Putamen (tissue), 1 donor: ENCODE data around the gene ZDHHC7.

Experiments used
- DNase-seq: peaks from one replicate; pipeline ENCODE4 v3.0.0-alpha.2; 2016; ENCODE audit warnings: low spot score

ZDHHC7 gene

DNA sequence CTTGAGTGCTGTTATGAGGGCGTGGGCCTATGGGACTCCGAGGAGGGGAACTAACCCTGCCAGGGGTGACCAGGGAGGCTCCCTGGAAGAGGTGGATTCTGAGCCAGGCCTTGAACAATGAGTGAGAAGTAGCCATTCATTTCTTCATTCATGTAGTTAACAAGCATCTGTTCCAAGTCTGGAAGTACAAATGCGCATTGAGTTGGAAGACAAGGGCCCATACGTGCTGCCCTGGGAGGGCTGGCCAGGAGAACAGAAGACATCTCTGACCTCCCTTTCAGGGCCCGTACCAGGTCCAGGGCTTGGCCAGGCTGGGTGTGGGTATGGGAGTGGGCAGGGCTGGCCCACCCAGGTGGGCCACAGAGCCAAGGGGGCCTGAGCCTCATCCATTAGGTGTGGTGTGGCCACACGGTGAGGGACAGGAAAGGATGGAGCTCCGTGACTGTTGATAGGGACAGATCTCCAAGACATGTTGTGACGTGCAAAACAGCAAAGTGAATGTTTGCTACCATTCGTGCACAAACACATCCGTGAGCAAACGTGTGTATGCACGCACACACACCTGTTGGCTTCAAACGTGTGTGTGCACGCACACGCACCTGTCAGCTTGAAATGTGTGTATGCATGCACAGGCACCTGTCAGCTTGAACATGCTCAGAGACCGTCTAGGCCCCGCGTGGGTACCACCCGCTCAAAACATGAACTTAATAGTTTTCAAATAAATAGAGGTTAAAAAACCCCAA lies 46.8 kb downstream of the ZDHHC7 start:
- no peak for DNase-seq

DNA sequence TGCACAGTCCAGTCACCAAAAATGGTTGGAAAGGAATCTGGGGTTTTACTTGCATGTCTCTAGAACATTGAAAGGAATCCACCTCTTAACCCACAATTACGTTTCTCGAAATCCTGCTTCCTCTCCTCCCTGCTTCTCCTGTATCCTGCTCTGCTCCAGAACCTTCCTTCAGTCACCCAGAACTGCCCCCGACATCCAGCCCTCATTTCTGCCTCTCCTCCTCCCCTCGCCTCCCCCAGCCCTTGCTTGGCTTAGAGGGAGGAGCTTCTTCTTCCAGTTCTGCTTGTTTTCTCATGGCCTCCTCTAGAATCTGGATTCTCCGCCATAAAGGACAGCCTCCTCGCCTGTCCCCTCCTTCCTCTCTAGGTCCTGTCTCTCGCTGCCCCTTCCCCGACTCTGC lies 48.3 kb downstream of the ZDHHC7 start:
- DNase-seq, result no peak

GRCh38 chr16:84960942-84961341 lies 50.4 kb downstream of the ZDHHC7 start:
- DNase-seq, result no peak

GRCh38 chr16:84959784-84960417 lies 51.4 kb downstream of the ZDHHC7 start:
- no peak for DNase-seq

GRCh38 chr16:84959045-84959576 lies 52.2 kb downstream of the ZDHHC7 start:
- no peak for DNase-seq

DNA sequence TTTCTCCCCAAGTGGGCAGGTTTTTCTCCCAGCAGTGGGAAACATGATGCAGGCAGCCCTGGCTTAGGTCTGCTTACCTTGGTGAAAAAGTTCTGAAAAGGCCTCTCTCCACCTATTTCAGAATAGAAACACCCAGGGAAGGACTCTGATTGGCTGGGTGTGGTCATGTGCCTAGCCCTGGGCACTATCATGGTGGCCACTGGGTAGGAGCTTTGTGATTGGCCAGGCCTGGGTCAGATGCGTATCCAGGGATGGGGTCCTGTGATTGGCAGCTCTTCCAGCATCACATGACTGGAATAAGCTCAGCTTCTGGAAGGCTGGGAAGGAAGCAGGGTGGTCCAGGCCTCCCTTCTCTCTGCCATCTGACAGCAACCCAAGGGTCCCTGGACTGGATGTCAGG lies 53.5 kb downstream of the ZDHHC7 start:
- DNase-seq, result no peak

DNA sequence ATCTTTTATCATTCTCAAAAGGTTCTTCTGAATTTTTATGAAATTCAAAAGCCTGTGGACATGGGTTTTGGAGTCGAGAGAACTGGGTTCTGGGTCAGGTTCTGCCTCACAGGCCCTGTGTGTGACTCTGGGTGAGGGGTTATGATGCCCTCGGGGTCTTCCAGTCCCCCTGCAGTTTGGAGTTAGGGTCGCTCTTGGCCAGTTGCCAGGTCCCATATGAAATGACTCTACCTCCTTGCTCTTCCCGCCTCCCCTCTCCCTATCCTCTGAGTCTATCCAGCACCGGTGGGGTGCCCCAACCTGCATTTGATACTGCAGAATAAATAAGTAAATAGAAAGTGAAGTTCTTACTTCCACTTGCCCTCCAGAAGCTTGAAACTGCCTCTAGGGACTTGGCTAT lies 54.1 kb downstream of the ZDHHC7 start:
- no peak for DNase-seq

- DNase-seq, result no peak
These were observed 55.9 kb downstream of the ZDHHC7 start for GRCh38 chr16:84955427-84955826.

- no peak for DNase-seq
These were observed 58.1 kb downstream of the ZDHHC7 start for GRCh38 chr16:84953190-84953746.

DNA sequence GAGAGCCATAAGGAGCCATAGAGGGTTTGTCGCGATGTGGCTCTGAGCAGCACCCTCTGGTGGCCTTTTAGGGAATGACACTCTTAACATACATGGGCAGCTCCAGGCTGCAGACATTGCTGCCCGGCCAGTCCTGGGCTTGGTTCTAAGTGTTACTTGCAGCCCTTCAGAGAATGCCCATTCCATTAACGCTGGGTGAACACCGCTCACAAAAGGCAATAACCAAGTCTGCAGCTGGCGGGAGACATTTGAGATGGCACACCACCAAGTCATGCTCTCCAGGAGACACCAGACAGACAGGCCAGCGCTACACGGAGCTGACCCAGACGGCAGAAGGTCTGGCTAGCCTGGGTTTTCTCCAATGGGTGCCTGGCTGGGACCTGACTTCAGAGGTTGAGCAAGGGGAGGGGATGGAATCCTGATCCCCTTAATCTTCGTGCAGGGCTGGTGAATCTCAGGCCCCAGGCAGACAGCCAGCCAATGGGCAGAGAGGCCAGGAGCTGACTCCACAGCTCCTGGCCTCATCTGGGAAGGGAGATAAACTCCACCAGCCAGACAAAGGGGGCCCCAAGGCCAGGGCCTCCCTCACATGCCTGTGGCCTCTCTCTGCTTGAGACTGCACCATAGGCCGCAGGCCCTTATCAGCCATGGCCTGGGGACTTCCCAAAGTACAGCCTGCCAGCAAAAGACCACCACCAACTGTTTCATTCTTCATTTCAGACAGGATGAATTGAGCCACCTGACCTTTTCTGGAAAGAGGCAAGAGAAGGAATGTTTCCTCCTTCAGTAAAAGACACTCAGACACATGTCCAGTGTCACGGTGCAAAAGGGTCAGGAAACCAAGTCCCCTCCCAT lies 58.8 kb downstream of the ZDHHC7 start:
- DNase-seq, result peak; percentile 74

GRCh38 chr16:84950906-84951305 lies 60.4 kb downstream of the ZDHHC7 start:
- no peak for DNase-seq

DNA sequence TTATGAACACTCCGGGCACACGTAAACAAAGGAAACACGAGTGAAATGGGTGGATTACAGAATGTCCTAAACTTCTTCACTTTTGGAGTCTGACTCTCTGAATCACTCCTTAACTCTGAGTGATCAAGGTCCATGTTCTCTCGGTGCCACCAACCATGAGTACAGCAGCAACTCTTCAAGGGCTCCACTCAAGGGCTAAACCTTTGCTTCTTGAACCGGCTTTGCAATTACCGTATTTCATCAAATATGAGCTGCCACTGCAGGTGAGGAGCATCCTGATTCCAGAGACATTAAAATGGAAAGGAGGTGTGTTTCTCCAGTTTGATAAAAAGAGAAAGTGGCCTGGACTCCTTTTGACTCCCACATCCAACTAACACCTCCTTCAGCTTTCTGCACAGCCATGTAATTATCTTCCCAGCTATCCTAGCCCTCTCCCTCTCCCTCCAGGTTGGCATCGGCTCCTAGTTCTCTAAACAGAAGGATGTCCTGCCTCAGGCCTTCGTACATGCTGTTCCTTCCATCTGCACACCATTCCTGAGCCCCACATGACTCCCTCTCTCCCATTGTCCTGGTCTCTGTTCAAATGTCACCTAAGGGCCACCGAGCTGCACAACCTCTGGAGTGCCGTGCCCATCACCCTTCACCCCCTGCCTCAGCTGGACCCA lies 61.4 kb downstream of the ZDHHC7 start:
- no peak for DNase-seq

DNA sequence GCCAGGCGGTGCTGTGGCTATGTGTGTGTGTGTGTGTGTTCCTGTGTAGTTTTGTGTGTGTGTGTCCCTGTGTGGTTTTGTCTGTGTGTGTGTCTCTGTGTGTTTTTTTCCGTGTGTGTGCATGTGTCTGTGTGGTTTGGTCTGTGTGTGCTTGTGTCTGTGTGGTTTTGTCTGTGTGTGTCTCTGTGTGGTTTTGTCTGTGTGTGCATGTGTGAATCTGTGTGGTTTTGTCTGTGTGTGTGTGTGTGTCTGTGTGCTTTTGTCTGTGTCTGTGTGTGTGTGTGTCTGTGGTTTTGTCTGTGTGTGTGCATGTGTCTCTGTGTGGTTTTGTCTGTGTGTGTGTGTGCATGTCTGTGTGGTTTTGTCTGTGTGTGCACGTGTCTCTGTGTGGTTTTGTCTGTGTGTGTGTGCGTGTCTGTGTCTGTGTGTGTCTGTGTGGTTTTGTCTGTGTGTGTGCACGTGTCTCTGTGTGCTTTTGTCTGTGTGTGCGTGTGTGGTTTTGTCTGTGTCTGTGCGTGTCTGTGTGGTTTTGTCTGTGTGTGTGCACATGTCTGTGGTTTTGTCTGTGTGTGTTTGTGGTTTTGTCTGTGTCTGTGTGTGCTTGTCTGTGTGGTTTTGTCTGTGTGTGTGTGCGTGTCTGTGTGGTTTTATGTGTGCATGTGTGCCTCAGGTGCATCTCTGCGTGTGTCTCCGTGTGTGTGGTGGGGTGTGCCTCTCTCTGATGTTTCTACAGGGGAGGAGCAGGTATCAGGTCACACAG lies 62.3 kb downstream of the ZDHHC7 start:
- no peak for DNase-seq

DNA sequence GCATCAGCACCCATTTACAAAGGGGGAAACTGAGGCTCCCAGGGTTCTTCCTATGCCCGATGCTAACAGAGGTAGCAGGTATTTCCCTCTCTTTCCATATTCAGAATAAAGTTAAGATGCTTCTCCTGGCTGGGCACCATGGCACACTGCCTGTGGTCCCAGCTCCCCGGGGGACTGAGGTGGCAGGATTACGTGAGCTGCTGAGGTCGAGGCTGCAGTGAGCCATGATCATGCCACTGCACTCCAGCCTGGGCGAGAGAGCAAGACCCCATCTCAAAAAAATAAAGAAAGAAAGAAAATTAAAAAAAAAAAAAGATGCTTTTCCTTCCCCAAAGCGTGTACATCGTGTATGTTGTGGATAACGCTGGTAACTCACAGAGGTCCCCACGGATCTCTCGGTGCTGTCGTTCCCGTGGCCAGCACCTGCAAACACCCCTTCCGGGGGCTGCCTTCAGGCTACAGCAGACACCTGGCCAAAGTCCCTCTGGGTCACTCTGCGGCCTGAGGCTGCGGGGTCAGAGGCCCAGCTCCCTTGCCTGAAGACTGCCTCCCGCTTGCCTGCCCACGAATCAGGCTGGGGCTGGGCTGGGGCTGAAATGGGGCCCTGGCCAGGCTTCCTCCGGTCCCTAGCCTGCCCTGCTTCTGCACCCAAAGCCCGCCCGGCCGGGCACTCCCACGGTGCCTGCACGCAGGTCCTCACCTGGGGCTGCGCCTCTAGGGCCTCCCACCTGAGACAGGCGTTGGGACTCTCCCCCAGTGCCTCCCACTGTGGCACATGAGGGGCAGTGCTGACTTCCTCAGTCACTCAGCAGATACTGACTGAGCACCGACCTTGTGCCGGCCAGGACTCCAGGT lies 63.1 kb downstream of the ZDHHC7 start:
- DNase-seq, result no peak

DNA sequence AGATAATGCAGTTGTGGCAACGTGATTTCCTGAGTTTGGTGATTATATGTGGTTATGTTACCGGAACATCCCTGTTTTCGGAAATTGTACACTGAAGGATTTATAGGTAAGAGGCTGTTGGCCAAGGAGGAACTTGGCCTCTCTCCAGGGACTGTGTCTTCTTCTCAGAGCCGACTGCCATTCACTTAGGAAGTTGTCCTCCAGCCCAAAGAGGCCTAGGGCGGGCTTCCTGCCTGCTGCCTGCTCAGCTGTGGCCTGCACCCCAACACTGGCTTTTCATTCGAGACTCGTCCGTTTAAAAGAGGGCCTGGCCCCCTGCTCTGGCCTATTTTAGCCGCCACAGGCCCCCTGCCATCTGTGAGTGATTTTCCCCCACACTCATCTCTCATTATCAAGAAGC lies 64.3 kb downstream of the ZDHHC7 start:
- DNase-seq, result no peak

DNA sequence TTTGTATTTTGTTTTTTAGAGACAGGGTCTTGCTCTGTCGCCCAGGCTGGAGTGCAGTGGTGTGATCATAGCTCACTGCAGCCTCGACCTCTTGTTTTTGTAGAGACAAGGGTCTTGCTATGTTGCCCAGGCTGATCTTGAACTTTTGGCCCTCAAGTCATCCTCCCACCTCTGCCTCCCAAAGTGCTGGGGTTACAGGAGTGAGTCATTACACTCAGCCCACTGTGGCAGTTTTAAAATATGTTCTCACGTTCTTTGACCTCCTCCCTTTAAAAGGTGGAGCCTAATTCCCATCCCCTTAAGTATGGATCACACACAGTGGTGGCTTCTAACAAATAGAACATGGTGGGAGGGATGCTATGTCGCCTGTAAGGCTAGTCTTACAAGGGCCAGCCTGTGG lies 67.7 kb downstream of the ZDHHC7 start:
- DNase-seq, result no peak

DNA sequence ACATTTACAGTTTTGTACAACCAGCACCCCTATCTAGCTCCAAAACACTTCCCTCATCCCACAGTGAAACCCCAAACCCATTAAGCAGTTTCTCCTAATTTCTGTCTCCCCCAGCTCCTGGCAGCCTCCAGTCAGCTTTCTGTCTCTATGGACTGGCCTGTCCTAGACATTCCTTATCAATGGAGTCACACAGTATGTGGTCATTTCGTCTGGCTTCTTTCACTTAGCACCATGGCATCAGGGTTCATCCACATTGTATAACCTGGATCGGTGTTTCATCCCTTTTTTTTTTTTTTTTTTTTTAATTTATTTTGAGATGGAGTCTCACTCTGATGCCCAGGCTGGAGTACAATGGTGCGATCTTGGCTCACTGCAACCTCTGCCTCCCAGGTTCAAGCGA lies 68.5 kb downstream of the ZDHHC7 start:
- DNase-seq, result no peak

DNA sequence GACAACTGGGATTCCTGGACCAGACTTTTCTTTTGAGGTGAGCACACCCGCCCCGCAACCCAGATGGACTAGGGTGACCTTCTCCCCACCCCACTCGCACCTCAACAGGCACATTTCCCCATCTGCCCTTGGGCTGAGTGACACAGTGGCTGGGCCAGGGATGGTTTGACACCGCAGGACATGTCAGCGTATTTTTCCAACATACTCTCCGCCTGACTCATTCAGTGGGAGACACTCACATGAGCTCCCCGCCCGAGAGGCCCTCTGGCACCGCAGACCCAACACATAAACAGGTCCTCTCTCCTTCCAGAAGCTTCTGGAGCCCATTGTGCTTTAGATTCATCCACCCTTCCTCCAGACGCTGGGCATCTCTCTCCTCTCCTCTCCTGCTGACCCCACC lies 69.4 kb downstream of the ZDHHC7 start:
- no peak for DNase-seq

GRCh38 chr16:84940670-84941551 lies 70.4 kb downstream of the ZDHHC7 start:
- DNase-seq, result no peak
